HepG2 (cell line): ENCODE measurements around the gene PTGES3.

Experiments
- FIP1L1 ChIP-seq: fragments of 200-400 bp; formaldehyde crosslinking; IDR thresholded peaks from 2 replicates; pipeline ENCODE4 v1.6.1; 2018; ENCODE audit warnings: low read depth, mild to moderate bottlenecking, low read length, moderate library complexity, borderline replicate concordance; ENCODE audit not compliant: insufficient read depth
- POLR2A ChIP-seq, 2 experiments: IDR thresholded peaks; 2 replicates each; pipeline ENCODE4 v1.6.1; 2011; ENCODE audit warnings: low read depth in 2 of 2, low read length in 2 of 2, mild to moderate bottlenecking in 1 of 2, moderate library complexity in 1 of 2; ENCODE audit not compliant: insufficient read depth in 1 of 2
- POLR2AphosphoS5 ChIP-seq: IDR thresholded peaks from 2 replicates; pipeline ENCODE4 v1.6.1; 2012; ENCODE audit warnings: low read depth, low read length
- RFX5 ChIP-seq: IDR thresholded peaks from 2 replicates; pipeline ENCODE4 v1.6.1; 2011; ENCODE audit warnings: low read depth, low read length, improper control_type of control experiment
- XRCC5 ChIP-seq: fragments of 200-400 bp; formaldehyde crosslinking; optimal IDR thresholded peaks from 2 replicates; pipeline ENCODE3; 2017; ENCODE audit warnings: mild to moderate bottlenecking, low read length
- TF ChIP-seq, protein P1 (sequence below): sonication (generic); formaldehyde crosslinking; IDR thresholded peaks from 2 replicates; pipeline ENCODE4 v1.5.0; 2020; ENCODE audit warnings: missing genetic modification reagents, mild to moderate bottlenecking, borderline replicate concordance

DNA sequence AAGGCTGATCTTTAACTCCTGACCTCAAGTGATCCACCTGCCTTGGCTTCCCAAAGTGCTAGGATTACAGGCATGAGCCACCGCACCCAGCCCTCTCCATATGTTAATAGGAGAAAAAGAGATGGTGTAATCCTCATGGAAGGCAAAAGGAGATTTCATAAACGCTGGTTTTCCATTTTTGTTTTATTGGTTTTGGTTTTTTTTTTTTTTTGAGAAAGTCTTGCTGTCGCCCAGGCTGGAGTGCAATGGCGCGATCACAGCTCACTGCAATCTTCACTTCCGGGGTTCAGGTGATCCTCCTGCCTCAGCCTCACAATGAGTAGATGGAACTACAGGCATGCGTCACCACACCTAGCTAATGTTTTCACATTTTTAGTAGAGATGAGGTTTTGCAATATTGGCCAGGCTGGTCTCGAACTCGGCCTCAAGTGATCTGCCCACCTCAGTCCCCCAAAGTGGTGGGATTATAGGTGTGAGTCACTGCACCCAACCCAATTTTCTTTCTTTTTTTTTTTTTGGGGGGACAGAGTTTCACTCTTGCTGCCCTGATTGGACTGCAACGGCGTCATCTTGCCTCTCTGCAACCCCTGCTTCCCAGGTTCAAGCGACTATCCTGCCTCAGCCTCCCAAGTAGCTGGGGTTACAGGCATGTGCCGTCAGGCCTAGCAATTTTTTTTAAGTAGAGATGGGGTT lies 8.1 kb downstream of the PTGES3 start:
- no peak for TF ChIP-seq RFX5
- TF ChIP-seq POLR2A (IDR thresholded peaks at IDR 0.05; ENCODE audit: insufficient read depth in 1 of 2, low read depth in 2 of 2, low read length in 2 of 2), result 0 out of 4 replicates have a peak, but pooled peaks of 1 of the 2 experiments have one; percentile 13
- no peak for TF ChIP-seq POLR2AphosphoS5
- no peak for TF ChIP-seq FIP1L1
- no peak for TF ChIP-seq XRCC5
- TF ChIP-seq, protein P1, sequence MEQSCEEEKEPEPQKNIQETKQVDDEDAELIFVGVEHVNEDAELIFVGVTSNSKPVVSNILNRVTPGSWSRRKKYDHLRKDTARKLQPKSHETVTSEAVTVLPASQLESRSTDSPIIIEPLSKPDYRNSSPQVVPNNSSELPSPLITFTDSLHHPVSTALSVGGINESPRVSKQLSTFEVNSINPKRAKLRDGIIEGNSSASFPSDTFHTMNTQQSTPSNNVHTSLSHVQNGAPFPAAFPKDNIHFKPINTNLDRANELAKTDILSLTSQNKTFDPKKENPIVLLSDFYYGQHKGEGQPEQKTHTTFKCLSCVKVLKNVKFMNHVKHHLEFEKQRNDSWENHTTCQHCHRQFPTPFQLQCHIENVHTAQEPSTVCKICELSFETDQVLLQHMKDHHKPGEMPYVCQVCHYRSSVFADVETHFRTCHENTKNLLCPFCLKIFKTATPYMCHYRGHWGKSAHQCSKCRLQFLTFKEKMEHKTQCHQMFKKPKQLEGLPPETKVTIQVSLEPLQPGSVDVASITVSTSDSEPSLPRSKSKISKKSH, result no peak
